ENCODE data around the gene TRPC4.

Gene TRPC4

GRCh38 chr13:37752146-37752545 is 117.4 kb downstream of the TRPC4 start:
- H3K27me3 ChIP-seq (ENCODE audit: insufficient read depth, poor library complexity, severe bottlenecking) = no peaks in the 10 kb centered on the region
- DNase-seq (ENCODE audit: low read depth in 1 of 2, low spot score in 1 of 2) = no peak
- no peak overlapping the region for H3K27ac ChIP-seq (replicated peaks)
- no peak for TF ChIP-seq REST (IDR thresholded peaks at IDR 0.05; ENCODE audit: insufficient replicate concordance, low read depth)
- no peak overlapping the region for H3K4me3 ChIP-seq (replicated peaks; ENCODE audit: insufficient read depth, low read length)

DNA sequence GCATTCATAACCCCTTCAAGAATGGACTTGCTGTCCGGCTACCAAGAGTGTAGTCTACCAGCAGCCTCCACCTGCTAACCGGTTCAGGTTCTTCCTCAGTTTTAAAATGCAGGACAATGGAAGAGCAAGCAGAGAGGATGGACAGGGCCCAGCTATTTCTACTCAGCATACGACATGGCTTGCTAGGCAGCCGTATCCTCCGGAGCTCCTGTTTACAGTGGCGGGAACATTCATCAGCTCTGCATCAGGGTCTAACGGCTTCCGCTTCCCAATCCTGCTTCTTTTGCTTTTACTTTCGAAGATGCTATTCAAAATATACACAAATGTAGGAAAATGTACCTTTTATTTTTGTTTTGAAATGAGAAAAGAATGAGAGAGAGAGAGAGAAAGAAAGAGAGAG is 118.5 kb downstream of the TRPC4 start:
- no peak for DNase-seq (ENCODE audit: low read depth in 1 of 2, low spot score in 1 of 2)
- TF ChIP-seq CTCF (IDR thresholded peaks at IDR 0.05; ENCODE audit: insufficient read depth, low read length) = no peak
- no peak for TF ChIP-seq GABPA (IDR thresholded peaks at IDR 0.05; ENCODE audit: low read depth)
- no peak for TF ChIP-seq SPI1 (IDR thresholded peaks at IDR 0.05; ENCODE audit: borderline replicate concordance, low read depth)
- no peak for TF ChIP-seq POLR2AphosphoS5 (IDR thresholded peaks at IDR 0.05; ENCODE audit: low read depth)
- TF ChIP-seq REST (IDR thresholded peaks at IDR 0.05; ENCODE audit: insufficient replicate concordance, low read depth) = no peak

GRCh38 chr13:37748913-37749312 is 120.7 kb downstream of the TRPC4 start:
- H3K27me3 ChIP-seq (ENCODE audit: insufficient read depth, poor library complexity, severe bottlenecking) = no peaks in the 10 kb centered on the region
- H3K4me3 ChIP-seq (replicated peaks; ENCODE audit: insufficient read depth, low read length) = no peak overlapping the region
- no peak for DNase-seq (ENCODE audit: low read depth in 1 of 2, low spot score in 1 of 2)
- no peak overlapping the region for H3K27ac ChIP-seq (replicated peaks)
- TF ChIP-seq SPI1 (IDR thresholded peaks at IDR 0.05; ENCODE audit: borderline replicate concordance, low read depth) (peak; percentile 77), CTCF (IDR thresholded peaks at IDR 0.05; ENCODE audit: insufficient read depth, low read length) (no peak)

More for the DNA sequence above, 118.5 kb downstream of the TRPC4 start:
- H3K4me3 ChIP-seq (replicated peaks; ENCODE audit: insufficient read depth, low read length) = no peak overlapping the region
- no peak overlapping the region for H3K27ac ChIP-seq (replicated peaks)
- no peaks in the 10 kb centered on the region for H3K27me3 ChIP-seq (ENCODE audit: insufficient read depth, poor library complexity, severe bottlenecking)

DNA sequence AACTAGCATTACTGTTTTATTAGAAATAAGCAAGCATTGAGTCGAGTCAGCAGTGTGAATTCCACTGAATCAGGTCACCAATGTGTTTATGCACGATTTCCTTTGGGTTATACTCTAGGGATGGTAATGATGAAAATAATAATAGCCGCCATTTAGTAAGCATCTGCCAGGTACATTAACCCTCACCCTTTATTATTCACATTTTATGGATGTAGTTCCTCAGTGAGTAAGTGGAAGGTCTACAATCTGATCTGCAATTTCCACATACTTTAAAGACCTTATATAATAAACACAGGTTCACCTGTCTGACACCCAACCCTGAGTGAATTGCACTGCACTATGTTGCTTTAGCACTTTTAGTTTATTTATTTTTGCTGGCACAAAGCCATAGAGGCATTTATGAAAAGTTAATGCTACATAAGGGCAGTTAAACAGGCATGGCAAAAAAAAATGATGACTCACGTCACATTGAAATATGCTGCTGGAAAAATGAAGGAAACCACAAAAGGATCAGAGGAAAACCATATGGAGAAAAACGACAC is 122.4 kb downstream of the TRPC4 start:
- Histone ChIP-seq H3K4me3 (replicated peaks; ENCODE audit: insufficient read depth, low read length) (no peak overlapping the region), H3K27ac (replicated peaks) (no peak overlapping the region), H3K27me3 (ENCODE audit: insufficient read depth, poor library complexity, severe bottlenecking) (no peaks in the 10 kb centered on the region)
- DNase-seq (ENCODE audit: low read depth in 1 of 2, low spot score in 1 of 2) = no peak
- no peak for TF ChIP-seq SPI1 (IDR thresholded peaks at IDR 0.05; ENCODE audit: borderline replicate concordance, low read depth)
- no peak for TF ChIP-seq POLR2AphosphoS5 (IDR thresholded peaks at IDR 0.05; ENCODE audit: low read depth)
- no peak for TF ChIP-seq REST (IDR thresholded peaks at IDR 0.05; ENCODE audit: insufficient replicate concordance, low read depth)
- TF ChIP-seq CTCF (IDR thresholded peaks at IDR 0.05; ENCODE audit: insufficient read depth, low read length) = no peak
- TF ChIP-seq GABPA (IDR thresholded peaks at IDR 0.05; ENCODE audit: low read depth) = no peak
